ENCODE data around the gene NPDC1. TPM values are rescaled to one million over a fixed set of nuclear protein-coding genes. Genes with fewer than 3 reads are reported as not detected.
A peak's percentile ranks its signal among the peaks of the same experiment; 100 is the strongest.

NPDC1 gene
- polyA plus RNA-seq, 3 donors: 12.9 to 38.4 (median 31.5) TPM

GRCh38 chr9:137078701-137079400 lies 32.9 kb upstream of the NPDC1 start:
- DNase-seq (ENCODE audit: extremely low read depth in 1 of 11, low read depth in 9 of 11, low spot score in 4 of 11): no peak

GRCh38 chr9:137077758-137078693 lies 32.0 kb upstream of the NPDC1 start:
- DNase-seq (ENCODE audit: extremely low read depth in 1 of 11, low read depth in 9 of 11, low spot score in 4 of 11): no peak

GRCh38 chr9:137077010-137077747 lies 31.2 kb upstream of the NPDC1 start, which contains the start of gene UAP1L1:
UAP1L1 (plus strand) TSS chr9:137077517; CDS start chr9:137077533, 16 bp downstream.
- no peak for DNase-seq (ENCODE audit: extremely low read depth in 1 of 11, low read depth in 9 of 11, low spot score in 4 of 11)

GRCh38 chr9:137076636-137077009 lies 30.6 kb upstream of the NPDC1 start:
- DNase-seq (ENCODE audit: extremely low read depth in 1 of 11, low read depth in 9 of 11, low spot score in 4 of 11): no peak

- no peak for DNase-seq (ENCODE audit: extremely low read depth in 1 of 11, low read depth in 9 of 11, low spot score in 4 of 11)
These were observed 29.3 kb upstream of the NPDC1 start for GRCh38 chr9:137075275-137075775.

- no peak for DNase-seq (ENCODE audit: extremely low read depth in 1 of 11, low read depth in 9 of 11, low spot score in 4 of 11)
These were observed 28.8 kb upstream of the NPDC1 start for GRCh38 chr9:137074657-137075274.

GRCh38 chr9:137073992-137074399 lies 28.0 kb upstream of the NPDC1 start:
- no peak for DNase-seq (ENCODE audit: extremely low read depth in 1 of 11, low read depth in 9 of 11, low spot score in 4 of 11)

- no peak for DNase-seq (ENCODE audit: extremely low read depth in 1 of 11, low read depth in 9 of 11, low spot score in 4 of 11)
These were observed 25.3 kb upstream of the NPDC1 start for GRCh38 chr9:137071282-137071681.

- no peak for DNase-seq (ENCODE audit: extremely low read depth in 1 of 11, low read depth in 9 of 11, low spot score in 4 of 11)
These were observed 24.9 kb upstream of the NPDC1 start for GRCh38 chr9:137070906-137071275.

- DNase-seq (ENCODE audit: extremely low read depth in 1 of 11, low read depth in 9 of 11, low spot score in 4 of 11): peak in 8 of 11 donors; percentile 71 to 86 (median 76)
These were observed 24.4 kb upstream of the NPDC1 start, which contains the start of gene SAPCD2 for GRCh38 chr9:137070201-137070905. SAPCD2 (minus strand) TSS chr9:137070557; CDS start chr9:137070460, 97 bp downstream.

GRCh38 chr9:137069508-137070091 lies 23.6 kb upstream of the NPDC1 start:
- DNase-seq (ENCODE audit: extremely low read depth in 1 of 11, low read depth in 9 of 11, low spot score in 4 of 11): no peak

- DNase-seq (ENCODE audit: extremely low read depth in 1 of 11, low read depth in 9 of 11, low spot score in 4 of 11): no peak
These were observed 22.8 kb upstream of the NPDC1 start for GRCh38 chr9:137068539-137069507.

- DNase-seq (ENCODE audit: extremely low read depth in 1 of 11, low read depth in 9 of 11, low spot score in 4 of 11): no peak
These were observed 22.0 kb upstream of the NPDC1 start for GRCh38 chr9:137067860-137068538.

GRCh38 chr9:137066096-137066861 lies 20.3 kb upstream of the NPDC1 start:
- DNase-seq (ENCODE audit: extremely low read depth in 1 of 11, low read depth in 9 of 11, low spot score in 4 of 11): no peak

GRCh38 chr9:137065336-137065967 lies 19.5 kb upstream of the NPDC1 start:
- DNase-seq (ENCODE audit: extremely low read depth in 1 of 11, low read depth in 9 of 11, low spot score in 4 of 11): no peak

Data from renal cortex interstitium (tissue), 11 donors.